Gastrocnemius medialis (tissue), 4 donors: ENCODE results near the gene VSIR.

ENCODE experiments used
- CTCF ChIP-seq, 5 experiments: fragments of 450-650 bp in 3 of 5; fragments of 200-600 bp in 2 of 5; sonication (generic) in 2 of 5; IDR thresholded peaks in 4 of 5; conservative IDR thresholded peaks in 1 of 5; 1 replicate in 4 of 5; 2 replicates in 1 of 5; pipeline ENCODE4 v1.5.1; 2016 to 2019; ENCODE audit warnings: antibody characterized with exemption in 5 of 5, mild to moderate bottlenecking in 3 of 5, moderate library complexity in 3 of 5
- POLR2A ChIP-seq, 2 donors: fragments of 450-650 bp; IDR thresholded peaks; one replicate each; pipeline ENCODE4 v1.6.1; 2017; ENCODE audit warnings: antibody characterized with exemption in 2 of 2, mild to moderate bottlenecking in 2 of 2, moderate library complexity in 2 of 2

GRCh38 chr10:71752391-71753090 lies 20.8 kb downstream of the VSIR start:
- TF ChIP-seq CTCF (IDR thresholded peaks at IDR 0.05 in 4 of 5, conservative IDR thresholded peaks at IDR 0.05 in 1 of 5) (no peak), POLR2A (IDR thresholded peaks at IDR 0.05) (no peak)
